DOHH2 (cell line): ENCODE results near the gene UNC5B.

Experiments used
- H3F3A ChIP-seq: fragments of 200-600 bp; sonication (generic), shearing (Covaris generic); 2 replicates; pipeline ENCODE4 v1.6.0; 2016; ENCODE audit warnings: antibody characterized with exemption, mild to moderate bottlenecking; ENCODE audit not compliant: control insufficient read depth, insufficient read depth
- H3K27ac ChIP-seq: fragments of 200-600 bp; sonication (generic); 2 replicates; pipeline ENCODE4 v1.5.1; 2014; ENCODE audit warnings: low read depth, mild to moderate bottlenecking, low read length, moderate library complexity
- H3K27me3 ChIP-seq: fragments of 200-600 bp; sonication (generic); 2 replicates; pipeline ENCODE4 v1.6.1; 2014; ENCODE audit warnings: mild to moderate bottlenecking, low read length, mixed read lengths; ENCODE audit not compliant: control insufficient read depth
- H3K36me3 ChIP-seq: fragments of 200-600 bp; sonication (generic); 2 replicates; pipeline ENCODE4 v1.6.1; 2014; ENCODE audit warnings: mild to moderate bottlenecking, low read length, moderate library complexity, mixed read lengths; ENCODE audit not compliant: control insufficient read depth
- H3K4me1 ChIP-seq: fragments of 200-600 bp; sonication (generic); 2 replicates; pipeline ENCODE4 v1.6.1; 2014; ENCODE audit warnings: mild to moderate bottlenecking, low read length, mixed read lengths; ENCODE audit not compliant: control insufficient read depth
- H3K4me2 ChIP-seq: fragments of 200-600 bp; sonication (generic); 2 replicates; pipeline ENCODE4 v1.6.0; 2014; ENCODE audit warnings: mild to moderate bottlenecking, low read length, moderate library complexity
- H3K4me3 ChIP-seq: fragments of 200-600 bp; sonication (generic); 2 replicates; pipeline ENCODE4 v1.5.1; 2014; ENCODE audit warnings: mild to moderate bottlenecking, low read length, mixed read lengths
- H3K79me2 ChIP-seq: fragments of 200-600 bp; sonication (generic); 2 replicates; pipeline ENCODE4 v1.6.1; 2014; ENCODE audit warnings: mild to moderate bottlenecking, low read length, mixed read lengths; ENCODE audit not compliant: control insufficient read depth
- H3K9me2 ChIP-seq: fragments of 200-600 bp; sonication (generic); replicated peaks from 2 replicates; pipeline ENCODE4 v1.6.1; 2014; ENCODE audit warnings: mild to moderate bottlenecking, low read length, mixed read lengths; ENCODE audit not compliant: control insufficient read depth
- H3K9me3 ChIP-seq: fragments of 200-600 bp; sonication (generic); 2 replicates; pipeline ENCODE4 v1.6.1; 2014; ENCODE audit warnings: antibody characterized with exemption, low read length, mixed read lengths; ENCODE audit not compliant: control insufficient read depth, insufficient read depth
- H4K20me1 ChIP-seq: fragments of 200-600 bp; sonication (generic); 2 replicates; pipeline ENCODE4 v1.6.0; 2014; ENCODE audit warnings: low read depth, mild to moderate bottlenecking, antibody characterized with exemption, low read length, moderate library complexity; ENCODE audit not compliant: control insufficient read depth, insufficient read depth
- EZH2phosphoT487 ChIP-seq: fragments of 200-600 bp; sonication (generic); IDR thresholded peaks from 2 replicates; pipeline ENCODE4 v1.6.1; 2017; ENCODE audit warnings: borderline replicate concordance, mild to moderate bottlenecking, antibody characterized with exemption, low read length, moderate library complexity, mixed read lengths
- TF ChIP-seq, protein P1 (sequence below): fragments of 200-600 bp; sonication (generic); IDR thresholded peaks from one replicate; pipeline ENCODE4 v1.5.1; 2014; ENCODE audit warnings: antibody characterized with exemption, mild to moderate bottlenecking, low read depth, low read length; ENCODE audit not compliant: poor library complexity, severe bottlenecking

The UNC5B gene

DNA sequence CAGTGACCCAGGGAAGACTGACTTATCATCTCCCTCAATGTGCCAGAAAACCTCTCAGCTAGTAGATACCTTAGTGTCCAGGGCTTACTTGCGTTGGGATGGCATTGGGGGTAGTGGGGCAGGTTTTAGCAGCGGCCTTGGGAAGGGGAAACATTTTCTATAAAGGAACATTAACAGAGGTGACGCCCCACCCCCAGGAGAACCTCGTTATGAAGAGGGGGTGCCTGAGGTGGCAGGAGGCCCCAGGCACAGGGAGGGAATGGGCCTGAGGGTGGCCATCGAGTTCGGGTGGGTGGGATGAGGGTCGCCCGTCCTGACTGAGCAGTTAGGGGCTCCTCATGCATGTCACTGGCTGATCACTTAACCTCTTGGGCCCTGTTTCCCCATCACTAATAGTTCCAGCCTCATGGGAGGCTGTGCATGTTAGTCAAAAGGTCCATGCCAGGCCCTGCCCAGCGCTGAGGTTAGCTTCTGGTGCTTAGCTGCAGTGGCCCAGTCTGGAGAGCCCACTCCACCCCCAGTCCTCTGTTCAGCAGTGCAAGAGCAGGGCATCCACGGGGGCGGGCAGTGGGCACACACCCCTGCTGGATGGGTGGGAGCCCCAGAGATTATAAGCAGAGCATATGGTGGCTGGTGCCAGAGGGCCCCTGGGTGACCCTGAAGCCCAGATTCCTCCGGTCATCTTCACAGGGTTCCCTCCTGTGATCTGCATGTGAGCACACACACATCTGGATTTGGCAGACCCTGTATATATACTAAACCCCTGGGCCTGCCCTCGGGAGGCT lies 27.0 kb downstream of the UNC5B start:
- Histone ChIP-seq H3K27ac (no peak overlapping the region), H3F3A (no peaks in the 10 kb centered on the region), H3K9me2 (no peaks in the 10 kb centered on the region), H3K4me3 (no peak overlapping the region), H3K36me3 (no peaks in the 10 kb centered on the region), H3K27me3 (peaks cover 9% of the 10 kb centered on the region; the same call in 1 of the 2 replicates), H3K4me2 (no peak overlapping the region), H3K4me1 (peaks cover 8% of the 10 kb centered on the region), H3K79me2 (no peaks in the 10 kb centered on the region), H4K20me1 (no peaks in the 10 kb centered on the region), H3K9me3 (no peaks in the 10 kb centered on the region)
- TF ChIP-seq, protein P1, sequence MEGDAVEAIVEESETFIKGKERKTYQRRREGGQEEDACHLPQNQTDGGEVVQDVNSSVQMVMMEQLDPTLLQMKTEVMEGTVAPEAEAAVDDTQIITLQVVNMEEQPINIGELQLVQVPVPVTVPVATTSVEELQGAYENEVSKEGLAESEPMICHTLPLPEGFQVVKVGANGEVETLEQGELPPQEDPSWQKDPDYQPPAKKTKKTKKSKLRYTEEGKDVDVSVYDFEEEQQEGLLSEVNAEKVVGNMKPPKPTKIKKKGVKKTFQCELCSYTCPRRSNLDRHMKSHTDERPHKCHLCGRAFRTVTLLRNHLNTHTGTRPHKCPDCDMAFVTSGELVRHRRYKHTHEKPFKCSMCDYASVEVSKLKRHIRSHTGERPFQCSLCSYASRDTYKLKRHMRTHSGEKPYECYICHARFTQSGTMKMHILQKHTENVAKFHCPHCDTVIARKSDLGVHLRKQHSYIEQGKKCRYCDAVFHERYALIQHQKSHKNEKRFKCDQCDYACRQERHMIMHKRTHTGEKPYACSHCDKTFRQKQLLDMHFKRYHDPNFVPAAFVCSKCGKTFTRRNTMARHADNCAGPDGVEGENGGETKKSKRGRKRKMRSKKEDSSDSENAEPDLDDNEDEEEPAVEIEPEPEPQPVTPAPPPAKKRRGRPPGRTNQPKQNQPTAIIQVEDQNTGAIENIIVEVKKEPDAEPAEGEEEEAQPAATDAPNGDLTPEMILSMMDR, result no peak
- no peak for TF ChIP-seq EZH2phosphoT487

DNA sequence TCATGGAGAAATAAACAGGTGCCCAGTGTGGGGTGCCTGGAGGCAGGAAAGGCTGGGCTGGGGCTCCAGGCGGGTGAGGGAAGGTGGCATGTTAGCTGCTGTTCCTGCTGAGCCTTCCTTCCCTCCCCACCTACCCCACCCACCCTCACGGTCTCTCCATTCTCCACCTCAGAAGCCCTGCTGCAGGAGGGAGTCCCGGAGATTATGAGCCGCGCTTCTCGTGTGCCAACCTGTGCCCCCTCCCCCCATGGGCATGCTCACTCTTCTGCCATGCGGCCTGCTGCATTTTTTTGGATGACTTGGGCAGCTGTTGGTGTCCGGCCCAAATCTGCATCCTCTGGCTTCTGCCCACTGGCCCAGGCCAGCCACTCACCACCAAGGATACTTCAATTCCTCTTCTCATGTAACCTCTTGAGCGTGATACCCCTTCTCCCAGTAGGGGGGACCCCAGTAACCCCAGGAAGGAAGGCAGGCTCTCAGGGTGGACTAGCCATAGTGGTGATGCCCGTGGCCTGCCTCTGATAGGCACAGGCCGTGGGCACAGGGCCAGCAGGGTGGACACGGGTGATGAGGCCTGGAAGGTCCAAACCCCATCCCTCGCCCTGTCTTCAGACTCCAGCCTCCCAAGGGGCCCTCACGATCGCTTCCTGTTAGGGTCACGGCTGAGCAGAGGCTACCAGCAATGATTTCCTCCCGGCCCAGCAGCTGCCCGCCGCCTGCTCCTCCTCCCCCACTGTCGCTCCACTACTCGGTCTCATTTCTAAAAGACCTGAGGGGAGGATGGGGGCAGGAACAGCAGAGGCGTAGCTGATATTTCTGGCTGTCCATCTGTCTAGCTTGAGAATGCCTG lies 27.8 kb downstream of the UNC5B start:
- H3K4me1 ChIP-seq, result peaks cover 8% of the 10 kb centered on the region
- H3K9me3 ChIP-seq, result no peaks in the 10 kb centered on the region
- no peaks in the 10 kb centered on the region for H3K36me3 ChIP-seq
- no peak overlapping the region for H3K27ac ChIP-seq
- H3K27me3 ChIP-seq, result peaks cover 9% of the 10 kb centered on the region; the same call in 1 of the 2 replicates
- H3K4me3 ChIP-seq, result no peak overlapping the region
- no peak overlapping the region for H3K4me2 ChIP-seq
- no peaks in the 10 kb centered on the region for H3K9me2 ChIP-seq
- no peaks in the 10 kb centered on the region for H3K79me2 ChIP-seq
- no peaks in the 10 kb centered on the region for H4K20me1 ChIP-seq
- H3F3A ChIP-seq, result no peaks in the 10 kb centered on the region
- TF ChIP-seq, protein P1, result no peak
- TF ChIP-seq EZH2phosphoT487, result no peak

DNA sequence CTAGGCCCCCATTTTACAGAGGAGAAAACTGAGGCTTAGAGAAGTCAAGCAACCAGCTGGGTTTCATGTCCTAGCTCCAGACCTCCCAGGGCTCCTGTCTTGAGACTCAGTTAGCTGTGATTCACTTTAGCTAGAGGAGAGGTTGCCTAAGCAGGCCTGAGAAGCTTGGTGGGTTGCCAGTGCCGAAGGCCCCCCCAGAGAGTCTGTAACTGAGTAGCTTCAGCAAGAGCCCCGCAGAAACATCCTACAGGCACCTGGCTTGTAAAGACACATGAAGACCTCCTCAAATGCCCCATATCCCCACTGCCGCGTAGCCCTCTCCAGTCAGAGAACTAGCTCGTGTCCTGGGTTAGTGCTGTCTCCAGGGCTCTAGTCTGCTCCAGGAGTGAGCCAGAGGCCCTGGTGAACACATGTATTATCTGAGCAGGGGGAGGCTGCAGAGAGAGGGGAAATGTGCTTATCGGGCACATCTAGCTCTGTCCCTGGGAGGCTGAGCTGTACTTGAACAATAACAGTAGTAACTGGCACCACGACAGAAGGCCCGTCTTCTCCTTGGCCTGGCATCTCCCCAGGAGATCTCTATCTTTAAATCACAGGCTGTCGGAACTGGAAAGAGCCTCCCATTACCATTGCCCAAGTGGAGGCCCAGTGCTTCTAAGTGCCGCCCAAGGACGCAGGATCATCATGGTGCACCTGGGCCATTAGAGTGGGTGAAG lies 28.9 kb downstream of the UNC5B start:
- Histone ChIP-seq H4K20me1 (no peaks in the 10 kb centered on the region), H3K9me3 (no peaks in the 10 kb centered on the region), H3K79me2 (no peaks in the 10 kb centered on the region), H3K4me2 (no peak overlapping the region), H3K27ac (no peak overlapping the region), H3K27me3 (peaks cover 9% of the 10 kb centered on the region; the same call in 1 of the 2 replicates), H3K9me2 (no peaks in the 10 kb centered on the region), H3K4me1 (peaks cover 8% of the 10 kb centered on the region), H3F3A (no peaks in the 10 kb centered on the region), H3K36me3 (no peaks in the 10 kb centered on the region), H3K4me3 (no peak overlapping the region)
- TF ChIP-seq, protein P1, result no peak
- TF ChIP-seq EZH2phosphoT487, result no peak
